Measurements from ENCODE around the gene NEK8. TPM values are rescaled to one million over a fixed set of nuclear protein-coding genes. Genes with fewer than 3 reads are reported as not detected.

NEK8 gene
- 1 to 10 TPM; 2.8 to 6.0 (median 3.5) TPM for total RNA-seq

- TF ChIP-seq CTCF (IDR thresholded peaks at IDR 0.05) = peak in 2 of 5 experiments; percentile 20 to 32
- TF ChIP-seq EP300 (IDR thresholded peaks at IDR 0.05) = peak; percentile 82 to 93
- TF ChIP-seq POLR2A (IDR thresholded peaks at IDR 0.05) = peak; percentile 79 to 85
- peaks cover 0 to 13% (median 7%) of the 10 kb centered on the region in 3 donors for H3K36me3 ChIP-seq
- H3K9me3 ChIP-seq = no peaks in the 10 kb centered on the region
- peak; percentile 96 to 99 for DNase-seq (ENCODE audit: low spot score in 2 of 2)
- H3K27ac ChIP-seq = peak within 1 kb of the TSS; percentile 91 to 100 (median 96)
- H3K4me1 ChIP-seq = peaks cover 0 to 47% (median 22%) of the 10 kb centered on the region in 4 donors
- H3K27me3 ChIP-seq = no peaks in the 10 kb centered on the region
- WGBS, 2 donors = 1% methylated on average over 61 to 63 of the region's 64 CpGs
- H3K4me3 ChIP-seq = peak within 1 kb of the TSS; percentile 41 to 85 (median 68)
Measured at GRCh38 chr17:28728364-28729200, at the start of gene NEK8. TSS of gene NEK8 (plus strand) at chr17:28728788. CDS start at chr17:28728814, 26 bp downstream.

GRCh38 chr17:28682655-28683054 lies 45.9 kb upstream of the NEK8 start:
- Histone ChIP-seq H3K27me3 (no peaks in the 10 kb centered on the region), H3K36me3 (peaks cover 4 to 100% (median 68%) of the 10 kb centered on the region in 3 donors), H3K4me3 (no peak overlapping the region), H3K27ac (no peak overlapping the region), H3K4me1 (no peaks in the 10 kb centered on the region), H3K9me3 (no peaks in the 10 kb centered on the region)
- DNase-seq (ENCODE audit: low spot score in 2 of 2) = no peak
- TF ChIP-seq CTCF (IDR thresholded peaks at IDR 0.05) (no peak), POLR2A (IDR thresholded peaks at IDR 0.05) (no peak), EP300 (IDR thresholded peaks at IDR 0.05) (no peak)
- WGBS, 2 donors = 87 to 93% methylated on average over 6 to 11 of the region's 11 CpGs

GRCh38 chr17:28684963-28685362 lies 43.6 kb upstream of the NEK8 start:
- Histone ChIP-seq H3K4me3 (no peak overlapping the region), H3K27me3 (no peaks in the 10 kb centered on the region), H3K4me1 (no peaks in the 10 kb centered on the region), H3K27ac (no peak overlapping the region), H3K9me3 (no peaks in the 10 kb centered on the region), H3K36me3 (peaks cover 10 to 100% (median 66%) of the 10 kb centered on the region in 3 donors)
- WGBS, 2 donors = 41 to 48% methylated on average over 3 of the region's 3 CpGs
- peak in 1 of 2 donors; percentile 23 for DNase-seq (ENCODE audit: low spot score in 2 of 2)
- TF ChIP-seq POLR2A (IDR thresholded peaks at IDR 0.05) (no peak), EP300 (IDR thresholded peaks at IDR 0.05) (peak in 1 of 2 donors; percentile 34)

- no peaks in the 10 kb centered on the region for H3K4me1 ChIP-seq
- H3K4me3 ChIP-seq = no peak overlapping the region
- H3K27ac ChIP-seq = no peak overlapping the region
- WGBS, 2 donors = 87 to 91% methylated on average over 5 of the region's 5 CpGs
- no peaks in the 10 kb centered on the region for H3K9me3 ChIP-seq
- DNase-seq (ENCODE audit: low spot score in 2 of 2) = no peak
- TF ChIP-seq POLR2A (IDR thresholded peaks at IDR 0.05) (no peak), CTCF (IDR thresholded peaks at IDR 0.05) (no peak), EP300 (IDR thresholded peaks at IDR 0.05) (no peak)
- peaks cover 12 to 100% (median 64%) of the 10 kb centered on the region in 3 donors for H3K36me3 ChIP-seq
- no peaks in the 10 kb centered on the region for H3K27me3 ChIP-seq
Measured at GRCh38 chr17:28685366-28685765, 43.2 kb upstream of the NEK8 start.

- DNase-seq (ENCODE audit: low spot score in 2 of 2) = no peak
Measured at GRCh38 chr17:28686296-28686695, 42.3 kb upstream of the NEK8 start.

More at GRCh38 chr17:28686296-28686695, 42.3 kb upstream of the NEK8 start:
- Histone ChIP-seq H3K27ac (no peak overlapping the region), H3K9me3 (no peaks in the 10 kb centered on the region), H3K27me3 (no peaks in the 10 kb centered on the region), H3K36me3 (peaks cover 15 to 100% (median 64%) of the 10 kb centered on the region in 3 donors), H3K4me3 (no peak overlapping the region), H3K4me1 (no peaks in the 10 kb centered on the region)
- TF ChIP-seq EP300 (IDR thresholded peaks at IDR 0.05) (no peak), POLR2A (IDR thresholded peaks at IDR 0.05) (no peak), CTCF (IDR thresholded peaks at IDR 0.05) (no peak)
- 83 to 89% methylated on average over 4 of the region's 4 CpGs for WGBS, 2 donors
